Activated gamma-delta T cell (primary cell): ENCODE results near the gene SMYD4.

ENCODE experiments used
- DNase-seq: peaks from one replicate; lab custom pipeline; 2025; lab: John Stamatoyannopoulos, UW

SMYD4 gene

GRCh38 chr17:1732241-1732832, 97.4 kb downstream of the SMYD4 start:
- DNase-seq = no peak

- DNase-seq = no peak
Measured at GRCh38 chr17:1731194-1731506, 98.6 kb downstream of the SMYD4 start.

GRCh38 chr17:1730326-1731193, 99.1 kb downstream of the SMYD4 start:
- DNase-seq = no peak

GRCh38 chr17:1729966-1730325, 99.8 kb downstream of the SMYD4 start:
- no peak for DNase-seq
